Activated naive CD4-positive, alpha-beta T cell treated with anti-CD3 and anti-CD28 coated beads, Interleukin-2, amount 50 U/mL, for 72 hours (primary cell): Measurements from ENCODE around the gene MTHFSD. TPM values are rescaled to one million over a fixed set of nuclear protein-coding genes. Genes with fewer than 3 reads are reported as not detected.

Experiments used
- ATAC-seq, 2 donors: fragments of 150-1000 bp; cut with Tn5 transposase; 2 replicates each; pipeline ENCODE4 v1.10.0; 2021; ENCODE audit warnings: mild to moderate bottlenecking in 2 of 2, moderate library complexity in 2 of 2
- DNase-seq, 2 donors: peaks; one replicate each; pipeline ENCODE4 v3.0.0; 2021 to 2022; ENCODE audit warnings: low spot score in 2 of 2
- H3K27ac Mint-ChIP-seq, 2 donors: one replicate each; pipeline ENCODE4 v1.8.0; 2022; ENCODE audit warnings: mild to moderate bottlenecking in 2 of 2, mixed read lengths in 2 of 2
- H3K36me3 Mint-ChIP-seq, 2 donors: one replicate each; pipeline ENCODE4 v1.8.0; 2022; ENCODE audit warnings: mixed read lengths in 2 of 2
- H3K9me3 Mint-ChIP-seq, 2 donors: one replicate each; pipeline ENCODE4 v1.8.0; 2022; ENCODE audit warnings: mixed read lengths in 2 of 2
- total RNA-seq, 2 donors: library from RNA; stranded (reverse); gene quantifications; one replicate each; pipeline ENCODE4 v1.2.3, GENCODE V29; 2022

MTHFSD gene
- total RNA-seq, 2 donors from 2014 or later, result 20.5 to 21.8 TPM

DNA sequence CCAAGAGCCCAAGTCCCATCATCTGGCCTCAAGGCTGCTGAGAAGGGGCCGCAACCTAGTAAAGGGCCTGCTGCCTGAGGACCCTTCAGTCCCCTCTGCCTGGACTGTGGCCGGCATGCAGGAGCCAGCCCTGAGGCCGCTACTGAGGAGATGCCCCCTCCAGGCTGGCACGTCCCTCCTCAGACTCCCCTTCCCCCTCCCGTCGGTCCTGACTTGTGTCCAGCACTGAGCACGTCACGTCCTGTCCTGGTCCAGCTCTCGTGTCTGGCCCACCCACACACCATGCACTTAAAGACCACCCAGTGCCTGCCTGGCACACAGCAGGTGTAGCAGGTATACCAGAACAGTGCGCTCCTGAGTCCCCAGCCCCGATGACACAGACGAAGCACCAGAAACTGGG is 9.6 kb downstream of the MTHFSD start:
- no peaks in the 10 kb centered on the region for H3K9me3 Mint-ChIP-seq
- H3K36me3 Mint-ChIP-seq, result peaks cover 6 to 12% of the 10 kb centered on the region in 2 donors
- ATAC-seq, result no peak
- no peak overlapping the region for H3K27ac Mint-ChIP-seq
- no peak for DNase-seq

DNA sequence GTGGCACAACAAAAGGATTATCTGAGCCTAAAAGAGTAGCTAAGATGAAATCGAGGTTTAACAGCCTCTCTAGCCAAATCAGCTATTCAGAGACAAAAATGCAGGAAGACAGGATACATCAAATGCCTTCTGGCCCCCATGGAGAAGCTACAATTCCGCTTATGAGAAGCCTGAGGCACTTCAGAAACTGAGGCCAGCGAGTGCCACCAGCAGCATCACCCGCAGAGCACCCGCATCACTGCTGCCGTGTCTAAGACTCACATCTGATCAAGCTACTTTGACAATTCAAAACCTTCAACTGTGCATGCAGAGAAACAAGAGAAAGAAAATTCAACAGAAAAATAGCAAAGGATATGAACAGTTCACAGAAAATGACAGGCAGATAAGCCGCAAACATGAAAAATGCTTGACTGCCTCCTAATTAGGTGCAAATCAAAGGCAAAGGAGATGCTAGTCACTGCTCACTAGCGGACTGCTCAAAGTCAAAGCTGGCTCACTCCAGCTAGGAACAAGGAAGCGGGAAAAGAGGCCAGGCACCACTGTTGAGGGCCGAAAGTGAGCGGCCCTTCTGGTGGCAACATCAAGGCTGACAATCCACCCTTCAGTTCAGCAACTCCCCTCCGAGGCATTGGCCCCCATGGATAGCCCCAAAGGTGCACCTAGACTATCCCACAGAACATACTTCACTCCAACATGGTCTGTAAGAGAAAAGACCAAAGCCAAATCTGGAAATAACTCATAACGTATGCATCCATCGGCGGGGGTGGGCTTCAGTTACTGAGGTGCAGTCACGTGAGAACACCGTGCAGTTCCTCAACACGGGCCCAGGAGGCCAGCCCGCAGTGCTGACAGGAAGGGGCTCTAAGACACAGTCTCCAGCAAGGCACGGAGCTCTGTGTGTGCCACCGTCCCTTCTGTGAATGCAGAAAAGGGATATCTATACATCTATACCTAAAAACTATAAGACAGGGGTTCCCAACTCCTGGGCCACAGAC is 12.0 kb downstream of the MTHFSD start:
- DNase-seq (no peak), ATAC-seq (no peak)
- Mint-ChIP-seq H3K36me3 (peaks cover 6 to 8% of the 10 kb centered on the region in 2 donors), H3K9me3 (no peaks in the 10 kb centered on the region), H3K27ac (no peak overlapping the region)

DNA sequence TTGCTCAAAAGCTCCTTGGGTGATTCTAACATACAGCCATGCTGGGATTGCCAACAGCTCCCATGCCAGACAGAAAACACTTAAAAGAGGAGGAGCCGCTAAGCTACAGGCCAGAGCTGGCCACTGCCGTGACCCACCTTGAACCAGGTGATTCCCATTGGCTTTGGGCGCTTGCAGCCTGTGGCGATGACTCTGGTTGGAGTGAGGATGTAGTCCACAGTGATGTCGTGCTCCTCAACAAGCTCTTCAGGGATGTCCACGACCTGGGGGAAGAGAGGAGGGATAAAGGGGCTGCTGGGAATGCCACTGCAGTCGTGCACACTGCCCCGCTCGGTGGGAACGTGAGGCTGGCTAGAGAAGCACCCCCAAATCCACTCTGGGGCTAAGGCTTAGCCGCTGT is 13.5 kb downstream of the MTHFSD start:
- Mint-ChIP-seq H3K27ac (no peak overlapping the region), H3K36me3 (peaks cover 6 to 7% of the 10 kb centered on the region in 2 donors), H3K9me3 (no peaks in the 10 kb centered on the region)
- no peak for ATAC-seq
- no peak for DNase-seq

DNA sequence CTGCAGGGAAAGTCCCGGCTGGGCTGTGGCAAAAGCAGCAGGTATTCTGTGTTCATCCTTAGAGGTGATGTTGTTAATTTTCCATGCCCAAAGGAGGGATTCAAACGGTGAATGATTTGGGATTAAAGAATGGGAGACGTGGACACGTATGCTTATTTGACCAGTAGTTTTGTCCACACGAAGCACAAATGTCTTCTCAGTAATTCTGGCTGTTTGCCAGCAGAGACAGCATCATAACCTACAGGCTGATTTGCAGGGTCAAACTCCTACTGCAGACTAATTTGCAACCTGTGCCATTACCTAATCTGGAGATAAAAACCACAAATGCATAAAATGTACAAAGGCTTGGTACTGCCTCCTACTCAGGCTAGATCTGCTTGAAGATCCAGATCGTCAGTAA is 14.1 kb downstream of the MTHFSD start:
- Mint-ChIP-seq H3K27ac (no peak overlapping the region), H3K9me3 (no peaks in the 10 kb centered on the region), H3K36me3 (peaks cover 6 to 7% of the 10 kb centered on the region in 2 donors)
- DNase-seq (no peak), ATAC-seq (no peak)

DNA sequence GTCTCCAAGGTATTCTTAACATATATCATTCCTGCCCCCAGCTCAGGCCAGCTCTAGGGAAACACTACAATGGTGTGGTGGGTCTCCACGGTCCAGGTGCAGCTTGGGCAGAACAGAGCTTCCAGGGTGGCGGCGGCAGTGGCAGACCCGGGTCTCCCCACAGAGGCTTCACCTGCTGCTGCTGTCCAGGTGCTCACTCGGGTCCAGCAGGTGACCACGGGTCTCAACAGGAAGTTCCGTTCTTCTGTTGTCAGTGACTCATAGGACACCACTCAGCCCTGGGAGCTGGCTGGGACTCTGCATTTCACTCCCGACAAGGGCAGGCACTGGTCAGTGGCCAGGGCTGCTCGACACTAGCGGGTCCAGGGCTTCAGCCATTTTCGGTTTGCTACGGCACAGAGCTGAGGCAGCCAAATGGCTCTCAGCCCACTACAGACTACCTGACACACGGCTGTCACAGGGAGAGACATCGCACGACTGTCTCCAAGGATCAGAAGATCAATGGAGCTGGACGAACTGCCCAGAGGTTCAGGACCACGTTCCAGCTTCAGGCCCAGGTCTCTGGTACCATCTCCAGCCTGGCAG is 16.7 kb downstream of the MTHFSD start:
- no peaks in the 10 kb centered on the region for H3K9me3 Mint-ChIP-seq
- H3K36me3 Mint-ChIP-seq, result peaks cover 0 to 7% of the 10 kb centered on the region in 2 donors
- DNase-seq, result no peak
- ATAC-seq, result no peak
- H3K27ac Mint-ChIP-seq, result peak overlapping the region in 1 of 2 donors; percentile 32

DNA sequence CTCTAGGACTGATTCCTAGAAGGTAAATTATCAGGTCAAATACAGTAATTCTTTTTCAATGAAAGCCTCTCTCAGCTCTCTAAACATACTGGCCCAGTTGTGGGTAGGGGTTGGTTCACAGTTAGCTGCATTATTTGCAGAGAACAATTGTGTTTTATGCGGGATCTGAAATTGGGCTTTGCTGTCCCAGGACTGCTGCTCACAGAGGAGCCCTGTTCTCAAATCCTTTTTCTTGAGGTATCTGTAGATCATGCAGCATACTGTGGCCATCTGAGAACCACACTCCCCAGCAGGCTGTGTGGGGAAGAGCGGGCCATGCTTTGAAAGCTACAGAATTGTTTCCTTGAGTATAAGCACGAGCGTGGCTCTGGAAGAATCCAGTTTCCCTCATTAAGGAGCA is 17.5 kb downstream of the MTHFSD start:
- no peak for ATAC-seq
- Mint-ChIP-seq H3K27ac (no peak overlapping the region), H3K36me3 (peaks cover 0 to 7% of the 10 kb centered on the region in 2 donors), H3K9me3 (no peaks in the 10 kb centered on the region)
- no peak for DNase-seq

DNA sequence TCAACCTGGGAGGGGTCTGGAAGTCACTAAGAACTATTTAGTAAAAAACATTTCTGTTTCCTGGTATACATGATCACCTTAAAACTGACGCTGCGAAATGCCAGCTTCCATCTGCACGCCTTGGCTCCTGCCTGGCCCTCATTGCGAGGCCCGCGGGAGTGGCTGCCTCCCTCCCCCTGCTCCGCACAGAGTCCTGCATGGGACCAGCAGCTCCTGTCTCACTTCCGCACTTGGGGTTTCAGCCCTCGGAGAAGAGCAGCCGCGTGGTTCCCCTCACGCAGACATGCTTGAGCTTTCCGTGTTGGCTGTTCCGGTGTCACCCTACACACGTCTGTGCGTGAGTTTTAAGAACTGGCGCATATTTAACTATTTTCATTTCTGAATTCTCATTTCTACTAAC is 18.4 kb downstream of the MTHFSD start:
- DNase-seq, result no peak
- no peak for ATAC-seq
- H3K9me3 Mint-ChIP-seq, result no peaks in the 10 kb centered on the region

DNA sequence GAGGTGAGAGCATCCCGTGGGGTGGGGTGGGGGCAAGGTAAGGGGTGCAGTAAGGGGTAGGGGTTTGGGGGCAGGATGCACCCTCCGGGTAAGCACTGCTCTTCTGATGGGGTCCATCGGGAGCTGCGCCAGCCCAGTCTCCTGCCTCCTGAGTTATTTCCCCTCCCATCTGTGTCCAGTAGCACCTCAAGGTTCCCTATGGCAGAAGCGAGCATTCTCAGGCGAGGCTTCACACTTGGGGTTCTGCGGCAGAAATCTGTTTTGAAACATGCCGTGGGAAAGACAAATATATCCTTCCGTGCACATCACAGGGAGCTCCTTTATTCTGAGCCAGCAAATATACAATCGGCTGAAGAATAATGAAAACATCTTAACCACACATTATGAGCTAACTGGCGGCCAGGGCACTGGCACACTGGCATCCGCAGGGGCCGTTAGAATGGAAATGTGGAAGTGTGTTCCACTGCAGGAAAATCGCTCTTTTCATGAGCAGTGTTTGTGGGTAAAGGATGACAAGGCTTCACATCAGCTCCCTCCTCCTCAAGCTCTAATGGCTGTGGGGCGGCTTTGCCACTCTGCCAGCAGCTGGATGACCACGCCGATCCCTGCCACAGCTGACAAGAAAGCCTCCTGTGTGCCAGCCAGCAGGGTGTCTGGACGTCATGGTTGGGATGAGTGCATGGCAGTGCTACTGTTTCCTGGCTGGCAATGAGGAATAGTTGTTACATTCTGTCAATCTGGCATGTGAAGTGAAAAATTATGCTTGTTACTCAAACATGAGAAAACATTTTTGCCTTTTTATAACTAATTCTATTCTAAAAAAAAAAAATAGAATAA is 20.0 kb downstream of the MTHFSD start:
- H3K9me3 Mint-ChIP-seq, result no peaks in the 10 kb centered on the region
- H3K27ac Mint-ChIP-seq, result no peak overlapping the region
- peaks cover 2% of the 10 kb centered on the region in 2 donors for H3K36me3 Mint-ChIP-seq
- ATAC-seq, result no peak
- DNase-seq, result no peak

More for the DNA sequence above, 18.4 kb downstream of the MTHFSD start:
- H3K27ac Mint-ChIP-seq, result no peak overlapping the region
- H3K36me3 Mint-ChIP-seq, result peaks cover 0 to 7% of the 10 kb centered on the region in 2 donors

DNA sequence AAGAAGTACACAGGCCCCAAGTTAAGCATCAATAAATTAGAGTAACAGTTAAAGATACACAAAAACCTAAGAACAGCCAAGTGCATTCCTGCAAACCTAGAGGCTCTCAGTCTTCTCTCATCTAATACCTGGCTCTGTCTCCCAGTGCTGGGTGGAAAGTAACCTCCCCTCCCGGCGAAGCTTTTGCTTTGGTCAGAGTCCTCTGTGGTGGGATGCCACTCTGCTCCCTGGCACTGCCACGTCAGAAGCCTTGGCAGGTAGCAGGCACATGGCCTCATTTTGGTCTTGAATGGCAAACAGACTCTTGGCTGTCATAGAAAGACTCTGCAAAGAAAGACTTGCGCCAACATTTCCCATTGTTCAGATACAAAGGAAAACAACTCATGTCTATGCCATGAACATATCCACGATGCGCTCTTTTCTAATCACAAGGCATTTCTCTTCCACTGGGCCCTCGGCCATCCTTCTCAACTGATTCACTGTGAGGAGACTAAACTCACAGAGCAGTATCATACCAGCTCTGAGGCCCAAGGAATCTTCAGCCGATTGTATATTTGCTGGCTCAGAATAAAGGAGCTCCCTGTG is 21.2 kb downstream of the MTHFSD start:
- Mint-ChIP-seq H3K36me3 (peaks cover 4 to 5% of the 10 kb centered on the region in 2 donors), H3K9me3 (no peaks in the 10 kb centered on the region), H3K27ac (no peak overlapping the region)
- DNase-seq (no peak), ATAC-seq (no peak)

DNA sequence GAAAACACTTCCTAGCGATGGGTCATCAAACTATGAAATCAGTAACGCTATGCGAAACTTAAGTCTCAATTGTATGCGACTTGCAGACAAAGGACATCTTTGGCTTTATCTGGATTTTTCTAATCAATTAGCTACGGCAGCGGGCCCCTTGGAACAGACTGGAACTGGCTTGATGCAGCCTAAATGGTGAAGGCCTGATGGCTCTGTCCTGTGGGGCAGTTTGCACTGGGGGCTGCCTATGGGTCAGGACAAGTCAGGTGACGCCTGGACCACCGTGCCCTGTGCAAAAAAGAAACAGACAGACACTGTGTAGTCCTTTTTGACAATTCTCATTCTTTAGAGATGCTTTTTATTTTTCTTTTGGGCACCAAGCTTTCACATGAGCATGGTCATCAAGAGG is 22.0 kb downstream of the MTHFSD start:
- ATAC-seq, result no peak
- Mint-ChIP-seq H3K27ac (no peak overlapping the region), H3K36me3 (peaks cover 4 to 5% of the 10 kb centered on the region in 2 donors), H3K9me3 (no peaks in the 10 kb centered on the region)
- DNase-seq, result no peak

DNA sequence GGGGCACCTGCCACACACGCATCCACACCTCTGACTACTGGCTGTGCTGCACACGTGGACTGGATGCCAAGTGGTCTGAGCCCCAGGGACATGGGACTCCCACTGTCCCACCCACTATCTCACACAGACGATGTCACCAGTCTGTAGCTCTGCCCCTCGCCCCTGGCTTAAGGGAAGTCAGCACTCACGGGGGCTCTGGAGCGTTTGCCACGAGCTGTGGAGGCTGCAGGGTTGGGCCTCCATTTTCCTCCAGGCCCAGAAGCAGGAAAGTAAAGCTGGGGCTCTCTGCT is 22.6 kb downstream of the MTHFSD start:
- no peak for ATAC-seq
- no peaks in the 10 kb centered on the region for H3K9me3 Mint-ChIP-seq

DNA sequence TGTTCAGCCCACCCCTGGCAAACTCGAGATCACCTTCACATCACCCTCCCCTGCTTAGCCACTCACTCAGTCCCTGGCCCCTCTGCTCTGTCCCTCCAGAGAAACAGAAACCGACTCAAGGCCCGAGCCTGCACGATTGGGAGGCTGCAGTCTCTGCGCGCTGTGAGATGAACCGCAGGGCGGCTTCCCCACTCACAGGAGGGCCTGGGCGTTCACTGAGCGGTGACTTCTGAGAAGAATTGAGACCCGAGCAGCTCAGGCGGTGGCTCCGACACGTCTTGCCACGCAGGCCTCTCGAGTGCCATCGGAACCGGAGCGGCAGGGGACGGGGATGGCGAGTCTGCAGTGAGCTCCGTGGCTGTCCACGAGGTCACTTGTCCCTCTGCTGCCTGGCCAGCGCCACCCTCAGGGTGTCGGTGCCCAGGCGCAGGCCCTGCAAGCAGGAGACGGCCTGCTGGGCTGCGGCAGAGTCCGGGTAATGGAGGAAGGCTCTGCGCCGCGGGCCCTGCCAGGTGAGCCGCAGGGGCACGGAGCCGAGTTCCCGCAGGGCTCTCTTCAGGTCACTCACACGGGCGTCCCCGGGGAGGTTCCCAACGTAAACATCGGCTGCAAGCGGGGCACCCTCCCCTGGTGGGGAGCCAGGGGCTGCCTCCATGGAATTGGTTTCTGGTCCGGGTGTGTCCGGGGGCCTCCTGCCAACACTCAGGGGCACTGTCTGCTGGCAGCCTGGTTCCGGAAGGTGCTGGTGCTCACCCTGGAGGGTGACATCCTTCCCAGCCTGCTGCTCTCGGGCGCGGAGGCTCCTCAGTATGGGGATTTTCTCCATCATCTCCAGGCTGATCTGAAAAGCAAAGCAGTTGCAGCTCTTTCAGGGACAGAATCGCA is 23.2 kb downstream of the MTHFSD start:
- ATAC-seq, result no peak
- peaks cover 4 to 10% of the 10 kb centered on the region in 2 donors for H3K36me3 Mint-ChIP-seq
- no peak for DNase-seq
- no peak overlapping the region for H3K27ac Mint-ChIP-seq
- no peaks in the 10 kb centered on the region for H3K9me3 Mint-ChIP-seq

More for the DNA sequence above, 22.6 kb downstream of the MTHFSD start:
- Mint-ChIP-seq H3K36me3 (peaks cover 4 to 9% of the 10 kb centered on the region in 2 donors), H3K27ac (no peak overlapping the region)
- DNase-seq, result no peak

DNA sequence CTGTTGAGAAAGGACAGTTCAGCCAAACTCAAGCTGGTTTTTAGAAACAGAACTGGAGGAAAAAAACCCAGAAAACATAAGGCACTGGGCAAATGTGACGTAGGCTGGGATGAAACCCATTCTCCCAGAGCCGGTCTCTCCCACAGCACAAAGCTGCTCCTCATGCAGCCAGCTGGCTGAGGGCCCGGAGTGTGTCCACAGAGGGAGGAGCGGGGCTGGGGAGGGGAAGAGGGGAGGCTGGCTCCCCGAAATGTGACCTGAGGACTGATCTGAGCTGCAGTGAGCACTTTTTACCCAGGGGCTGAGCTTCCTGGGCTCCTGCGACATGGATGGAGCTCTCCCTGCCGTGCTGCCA is 23.9 kb downstream of the MTHFSD start:
- Mint-ChIP-seq H3K27ac (no peak overlapping the region), H3K36me3 (peaks cover 4 to 10% of the 10 kb centered on the region in 2 donors), H3K9me3 (no peaks in the 10 kb centered on the region)
- ATAC-seq (no peak), DNase-seq (no peak)

DNA sequence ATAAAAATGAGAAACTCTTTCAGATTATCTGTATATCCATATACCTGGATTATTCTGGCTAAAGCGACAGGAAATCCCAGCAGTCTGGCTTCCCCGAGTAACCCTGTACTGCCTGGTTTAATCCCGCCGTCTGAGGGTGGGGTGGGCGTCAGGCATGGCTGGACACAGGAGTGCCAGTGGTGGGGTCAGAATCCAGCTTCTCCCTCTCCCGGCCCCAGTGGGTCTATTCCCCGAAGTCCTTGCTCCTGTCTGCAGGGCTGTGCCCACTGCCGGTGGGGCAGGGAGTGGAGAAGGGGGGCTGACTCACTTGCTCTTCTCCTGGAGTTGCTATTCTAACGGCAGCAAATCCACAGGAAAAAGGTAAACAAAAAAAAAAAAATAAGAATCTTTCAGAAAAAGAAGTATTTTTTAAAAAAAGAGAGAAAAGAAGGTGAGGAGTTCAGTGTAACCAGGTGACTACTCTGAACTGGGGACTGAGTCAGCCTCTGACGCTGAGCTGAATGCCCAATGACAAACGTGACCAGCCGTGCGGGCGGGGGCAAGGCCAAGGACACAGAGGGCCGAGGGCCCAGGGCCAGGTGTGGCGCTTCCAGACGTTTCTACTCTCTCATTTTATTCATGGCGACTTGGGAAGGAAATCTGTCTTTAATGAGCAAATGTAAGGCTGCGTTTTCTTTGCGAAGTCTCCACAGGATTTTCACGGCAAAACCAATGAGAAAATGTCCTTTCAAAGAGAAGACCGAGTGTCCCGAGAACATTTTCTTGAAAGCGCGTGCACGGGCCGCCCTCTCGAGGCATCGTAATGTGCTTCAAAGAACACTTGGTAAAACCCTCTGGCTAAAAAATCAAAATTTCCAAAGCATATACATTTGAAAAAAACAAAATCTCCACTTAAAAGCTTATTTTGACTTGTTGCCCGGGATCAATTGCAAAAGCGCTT is 24.5 kb downstream of the MTHFSD start:
- H3K9me3 Mint-ChIP-seq, result no peaks in the 10 kb centered on the region

DNA sequence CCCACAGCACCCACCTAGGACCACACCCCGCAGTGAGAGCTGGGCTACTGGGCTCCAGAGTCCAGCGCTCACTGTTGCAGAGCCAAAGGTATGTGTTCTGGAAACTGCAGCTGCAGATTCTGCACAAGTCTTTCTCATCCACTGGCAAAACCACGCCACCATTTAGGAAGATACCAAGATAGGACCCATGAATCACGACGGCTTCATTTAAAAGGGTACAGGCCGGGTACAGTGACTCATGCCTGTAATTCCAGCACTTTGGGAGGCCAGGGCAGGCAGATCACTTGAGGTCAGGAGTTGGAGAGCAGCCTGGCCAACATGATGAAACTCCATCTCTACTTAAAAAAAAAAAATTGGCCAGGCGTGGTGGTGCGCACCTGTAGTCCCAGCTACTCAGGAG is 25.9 kb downstream of the MTHFSD start:
- H3K27ac Mint-ChIP-seq, result no peak overlapping the region
- ATAC-seq, result no peak
- no peaks in the 10 kb centered on the region for H3K9me3 Mint-ChIP-seq
- no peak for DNase-seq
- peaks cover 4 to 10% of the 10 kb centered on the region in 2 donors for H3K36me3 Mint-ChIP-seq

More for the DNA sequence above, 24.5 kb downstream of the MTHFSD start:
- ATAC-seq (no peak), DNase-seq (no peak)
- Mint-ChIP-seq H3K36me3 (peaks cover 4 to 10% of the 10 kb centered on the region in 2 donors), H3K27ac (no peak overlapping the region)
